CD14-positive monocyte (primary cell): ENCODE results near the gene EZH2. TPM values are rescaled to one million over a fixed set of nuclear protein-coding genes. Genes with fewer than 3 reads are reported as not detected.

Experiments used
- DNase-seq, 3 donors: peaks; one replicate each; pipeline ENCODE4 v3.0.0-alpha.2; 2011 to 2022
- H2AFZ ChIP-seq: 2 replicates; pipeline ENCODE4 v1.6.0; 2012; ENCODE audit warnings: mild to moderate bottlenecking, low read depth, low read length, inconsistent platforms; ENCODE audit not compliant: insufficient read depth, poor library complexity, severe bottlenecking
- H3K27ac ChIP-seq, 2 donors: 1 replicate in 1 of 2; 2 replicates in 1 of 2; pipeline ENCODE4 v1.5.1; 2012 to 2013; ENCODE audit warnings: low read length in 2 of 2, control low read depth in 1 of 2, inconsistent platforms in 1 of 2, low read depth in 1 of 2, mild to moderate bottlenecking in 1 of 2
- H3K27me3 ChIP-seq, 2 donors: one replicate each; pipeline versions ENCODE4 v1.6.0 to v1.6.1; 2011 to 2013; ENCODE audit warnings: low read length in 2 of 2; ENCODE audit not compliant: control insufficient read depth in 2 of 2, insufficient read depth in 2 of 2
- H3K36me3 ChIP-seq, 2 donors: replicated peaks in 1 of 2; 1 replicate in 1 of 2; 2 replicates in 1 of 2; pipeline versions ENCODE4 v1.5.1 to v1.6.1; 2012 to 2013; ENCODE audit warnings: low read length in 2 of 2, control low read depth in 1 of 2, inconsistent platforms in 1 of 2, mild to moderate bottlenecking in 1 of 2; ENCODE audit not compliant: insufficient read depth in 2 of 2, control insufficient read depth in 1 of 2
- H3K4me1 ChIP-seq, 2 donors: 1 replicate in 1 of 2; 2 replicates in 1 of 2; pipeline versions ENCODE4 v1.5.1 to v1.6.1; 2012 to 2013; ENCODE audit warnings: low read length in 2 of 2, control low read depth in 1 of 2, inconsistent platforms in 1 of 2, mild to moderate bottlenecking in 1 of 2, moderate library complexity in 1 of 2; ENCODE audit not compliant: insufficient read depth in 2 of 2, control insufficient read depth in 1 of 2
- H3K4me2 ChIP-seq: replicated peaks from 2 replicates; pipeline ENCODE3; 2012; ENCODE audit warnings: low read length, moderate library complexity, mild to moderate bottlenecking; ENCODE audit not compliant: poor library complexity, severe bottlenecking; ENCODE audit errors: extremely low read depth
- H3K4me3 ChIP-seq, 3 experiments: fragments of 200-600 bp in 1 of 3; sonication (generic) in 1 of 3; replicated peaks in 1 of 3; 1 replicate in 2 of 3; 2 replicates in 1 of 3; pipeline ENCODE4 v1.5.1; 2011 to 2013; ENCODE audit warnings: low read length in 3 of 3, mild to moderate bottlenecking in 3 of 3, control low read depth in 2 of 3, low read depth in 2 of 3, inconsistent platforms in 1 of 3, moderate library complexity in 1 of 3
- H3K79me2 ChIP-seq: 2 replicates; pipeline ENCODE4 v1.6.0; 2012; ENCODE audit warnings: mild to moderate bottlenecking, control low read depth, inconsistent platforms, low read length, moderate library complexity; ENCODE audit not compliant: insufficient read depth
- H3K9ac ChIP-seq: 2 replicates; pipeline ENCODE4 v1.6.0; 2017; ENCODE audit warnings: low read length, mild to moderate bottlenecking; ENCODE audit not compliant: insufficient read depth, poor library complexity, severe bottlenecking
- H3K9me3 ChIP-seq, 2 donors: replicated peaks in 1 of 2; 1 replicate in 1 of 2; 2 replicates in 1 of 2; pipeline versions ENCODE4 v1.5.1 to v1.6.1; 2012 to 2013; ENCODE audit warnings: low read length in 2 of 2, control low read depth in 1 of 2; ENCODE audit not compliant: control insufficient read depth in 1 of 2, insufficient read depth in 1 of 2
- H4K20me1 ChIP-seq: 2 replicates; pipeline ENCODE4 v1.6.0; 2012; ENCODE audit warnings: mild to moderate bottlenecking, low read length, control low read depth, moderate library complexity; ENCODE audit not compliant: insufficient read depth
- H3K27ac Mint-ChIP-seq, 7 donors: one replicate each; pipeline ENCODE4 v1.8.0; 2020; ENCODE audit warnings: mild to moderate bottlenecking in 7 of 7, mixed read lengths in 7 of 7, moderate library complexity in 6 of 7, inconsistent platforms in 2 of 7
- H3K27me3 Mint-ChIP-seq, 3 donors: one replicate each; pipeline ENCODE4 v1.8.0; 2021 to 2022; ENCODE audit warnings: low read depth in 3 of 3, mild to moderate bottlenecking in 3 of 3, mixed read lengths in 3 of 3, moderate library complexity in 3 of 3, inconsistent platforms in 1 of 3
- H3K36me3 Mint-ChIP-seq, 2 donors: one replicate each; pipeline ENCODE4 v1.8.0; 2020; ENCODE audit warnings: mixed read lengths in 2 of 2, inconsistent platforms in 1 of 2, mild to moderate bottlenecking in 1 of 2
- H3K4me1 Mint-ChIP-seq: one replicate; pipeline ENCODE4 v1.8.0; 2020; ENCODE audit warnings: mild to moderate bottlenecking, mixed read lengths
- H3K4me3 Mint-ChIP-seq, 2 donors: one replicate each; pipeline ENCODE4 v1.8.0; 2020; ENCODE audit warnings: mild to moderate bottlenecking in 2 of 2, mixed read lengths in 2 of 2, moderate library complexity in 1 of 2
- H3K9me3 Mint-ChIP-seq, 7 donors: one replicate each; pipeline ENCODE4 v1.8.0; 2020 to 2022; ENCODE audit warnings: mixed read lengths in 7 of 7, mild to moderate bottlenecking in 6 of 7, moderate library complexity in 6 of 7, inconsistent platforms in 2 of 7
- WGBS: methylation state at CpG from one replicate; pipeline ENCODE4 v1.1.5; 2013; ENCODE audit warnings: missing lambda C conversion rate; ENCODE audit not compliant: insufficient coverage; 5-methylcytosine and 5-hydroxymethylcytosine counted together
- intact Hi-C, 2 donors: fragments of 100-400 bp; cut with micrococcal nuclease; formaldehyde crosslinking; loops; one replicate each; pipeline versions ENCODE4 v1.15.0 to v1.15.1; 2023
- polyA plus RNA-seq, 3 donors: library from polyadenylated mRNA; depleted of rRNA in 1 of 3; unstranded in 2 of 3; stranded (reverse) in 1 of 3; fragments of 300-500 nt in 2 of 3; fragments of >200 nt in 1 of 3; fragmentation: Illumina TruSeq in 2 of 3; gene quantifications; 1 replicate in 2 of 3; 2 replicates in 1 of 3; pipeline ENCODE4 v1.2.3, GENCODE V29; 2012 to 2021
- TF ChIP-seq, protein P1 (sequence below): fragments of 200-600 bp; IDR thresholded peaks from one replicate; pipeline ENCODE4 v1.8.0; 2022; ENCODE audit warnings: antibody characterized with exemption, mild to moderate bottlenecking

The EZH2 gene
- polyA plus RNA-seq, 3 donors, result 1.3 to 6.1 (median 1.6) TPM

DNA sequence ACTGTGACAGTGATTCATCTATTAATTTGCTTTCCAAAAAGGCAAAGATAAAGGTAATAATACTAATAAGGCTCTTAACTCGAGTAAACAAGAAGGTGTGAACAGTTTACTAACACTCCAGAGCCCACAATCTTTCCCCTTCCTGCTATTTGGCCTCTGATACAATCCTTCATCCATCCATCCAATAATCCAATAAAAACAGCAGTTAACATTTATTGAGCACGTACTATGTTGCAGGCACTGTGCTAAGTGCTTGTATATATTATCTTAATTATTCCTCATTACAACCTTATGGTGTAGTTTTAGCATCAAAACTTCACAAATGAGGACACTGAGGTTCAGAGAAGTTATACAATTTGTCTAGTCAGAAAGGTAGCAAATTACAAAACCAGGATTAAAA lies 49.5 kb downstream of the EZH2 start:
- H3K9ac ChIP-seq, result no peak overlapping the region
- H3K27me3 Mint-ChIP-seq, result no peaks in the 10 kb centered on the region
- no peak for DNase-seq
- H3K9me3 ChIP-seq, result no peaks in the 10 kb centered on the region
- no peak overlapping the region for H2AFZ ChIP-seq
- no peak overlapping the region for H3K27ac ChIP-seq
- peak overlapping the region in 1 of 7 donors; percentile 35 for H3K27ac Mint-ChIP-seq
- no peaks in the 10 kb centered on the region for H3K27me3 ChIP-seq
- H3K36me3 ChIP-seq, result peaks cover 8 to 45% of the 10 kb centered on the region in 2 donors
- WGBS, result 100% methylated on average over 1 of the region's 2 CpGs
- H3K4me1 Mint-ChIP-seq, result peaks cover 10% of the 10 kb centered on the region
- H3K4me3 ChIP-seq, result no peak overlapping the region
- no peak overlapping the region for H3K4me2 ChIP-seq
- TF ChIP-seq, protein P1, sequence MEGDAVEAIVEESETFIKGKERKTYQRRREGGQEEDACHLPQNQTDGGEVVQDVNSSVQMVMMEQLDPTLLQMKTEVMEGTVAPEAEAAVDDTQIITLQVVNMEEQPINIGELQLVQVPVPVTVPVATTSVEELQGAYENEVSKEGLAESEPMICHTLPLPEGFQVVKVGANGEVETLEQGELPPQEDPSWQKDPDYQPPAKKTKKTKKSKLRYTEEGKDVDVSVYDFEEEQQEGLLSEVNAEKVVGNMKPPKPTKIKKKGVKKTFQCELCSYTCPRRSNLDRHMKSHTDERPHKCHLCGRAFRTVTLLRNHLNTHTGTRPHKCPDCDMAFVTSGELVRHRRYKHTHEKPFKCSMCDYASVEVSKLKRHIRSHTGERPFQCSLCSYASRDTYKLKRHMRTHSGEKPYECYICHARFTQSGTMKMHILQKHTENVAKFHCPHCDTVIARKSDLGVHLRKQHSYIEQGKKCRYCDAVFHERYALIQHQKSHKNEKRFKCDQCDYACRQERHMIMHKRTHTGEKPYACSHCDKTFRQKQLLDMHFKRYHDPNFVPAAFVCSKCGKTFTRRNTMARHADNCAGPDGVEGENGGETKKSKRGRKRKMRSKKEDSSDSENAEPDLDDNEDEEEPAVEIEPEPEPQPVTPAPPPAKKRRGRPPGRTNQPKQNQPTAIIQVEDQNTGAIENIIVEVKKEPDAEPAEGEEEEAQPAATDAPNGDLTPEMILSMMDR, result no peak
- peaks cover 81% of the 10 kb centered on the region for H3K79me2 ChIP-seq
- peaks cover 38 to 60% of the 10 kb centered on the region in 2 donors for H3K36me3 Mint-ChIP-seq
- no peak overlapping the region for H3K4me3 Mint-ChIP-seq
- intact Hi-C loops, result no loop called here
- H3K4me1 ChIP-seq, result peaks cover 5 to 7% of the 10 kb centered on the region in 2 donors
- no peaks in the 10 kb centered on the region for H4K20me1 ChIP-seq
- no peaks in the 10 kb centered on the region for H3K9me3 Mint-ChIP-seq

DNA sequence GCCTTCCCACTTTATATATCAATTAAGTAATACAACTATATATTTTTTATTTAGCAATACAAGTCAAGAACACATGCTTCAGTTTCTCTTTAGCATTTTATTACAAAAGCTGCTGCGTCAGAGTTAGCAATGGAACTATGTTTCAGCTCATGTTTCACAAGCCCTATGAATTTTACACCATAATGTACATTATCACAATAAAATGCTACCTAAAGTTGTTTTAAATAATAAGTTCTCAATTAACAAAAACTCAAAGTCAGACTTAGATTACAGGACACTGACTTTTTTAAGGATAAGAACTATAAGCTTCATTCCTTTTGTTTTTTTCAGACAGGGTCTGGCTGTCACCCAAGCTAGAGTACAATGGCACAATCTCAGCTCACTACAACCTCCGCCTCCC lies 52.3 kb downstream of the EZH2 start:
- no peak overlapping the region for H3K4me2 ChIP-seq
- no peak overlapping the region for H2AFZ ChIP-seq
- H3K36me3 ChIP-seq, result peaks cover 31 to 61% of the 10 kb centered on the region in 2 donors
- H3K27me3 ChIP-seq, result no peaks in the 10 kb centered on the region
- intact Hi-C loops, result no loop called here
- peaks cover 52% of the 10 kb centered on the region for H3K79me2 ChIP-seq
- no peak for DNase-seq
- Mint-ChIP-seq H3K27me3 (no peaks in the 10 kb centered on the region), H3K9me3 (no peaks in the 10 kb centered on the region), H3K4me1 (no peaks in the 10 kb centered on the region), H3K27ac (peak overlapping the region in 2 of 7 donors; percentile 15 to 57), H3K36me3 (peaks cover 34 to 64% of the 10 kb centered on the region in 2 donors), H3K4me3 (no peak overlapping the region)
- no peaks in the 10 kb centered on the region for H3K4me1 ChIP-seq
- no peaks in the 10 kb centered on the region for H4K20me1 ChIP-seq
- no peak overlapping the region for H3K27ac ChIP-seq
- H3K9ac ChIP-seq, result no peak overlapping the region
- no peak overlapping the region for H3K4me3 ChIP-seq
- TF ChIP-seq, protein P1, result no peak
- WGBS, result no CpG with 5 or more reads among the region's 2 CpGs
- H3K9me3 ChIP-seq, result no peaks in the 10 kb centered on the region
